ENCODE measurements around the gene TMEM209. TPM values are rescaled to one million over a fixed set of nuclear protein-coding genes. Genes with fewer than 3 reads are reported as not detected.
A peak's percentile ranks its signal among the peaks of the same experiment; 100 is the strongest.
"Not testable (repeated sequence)": the region's sequence is repeated elsewhere in the genome, so short reads cannot be mapped to it uniquely, and the experiment has no call there.

Gene TMEM209
- total RNA-seq, 2 experiments from 2014 or later, result 40.2 to 43.4 TPM

DNA sequence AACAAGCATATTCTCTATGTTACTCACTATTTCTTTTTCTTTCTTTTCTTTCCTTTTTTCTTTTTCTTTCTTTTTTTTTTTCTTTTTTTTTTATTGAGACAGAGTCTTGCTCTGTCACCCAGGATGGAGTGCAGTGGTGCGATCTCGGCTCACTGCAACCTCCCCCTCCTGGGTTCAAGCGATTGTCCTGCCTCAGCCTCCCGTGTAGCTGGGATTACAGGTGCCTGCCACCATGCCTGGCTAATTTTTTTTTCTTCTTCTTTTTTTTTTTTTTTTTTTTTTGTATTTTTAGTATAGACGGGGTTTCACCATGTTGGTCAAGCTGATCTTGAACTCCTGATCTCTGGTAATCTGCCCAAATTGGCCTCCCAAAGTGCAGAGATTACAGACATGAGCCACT is 59.1 kb downstream of the TMEM209 start:
- POLR2A ChIA-PET; H3K27ac Mint-ChIP-seq; CTCF ChIA-PET; H3K9me3 Mint-ChIP-seq (ENCODE audit: insufficient read depth); DNase-seq; H3K4me3 Mint-ChIP-seq; H3K36me3 Mint-ChIP-seq (ENCODE audit: low read depth); H3K4me1 Mint-ChIP-seq (ENCODE audit: low read depth); ATAC-seq: not testable (repeated sequence)
- peaks cover 36% of the 10 kb centered on the region for H3K27me3 Mint-ChIP-seq (ENCODE audit: low read depth)

DNA sequence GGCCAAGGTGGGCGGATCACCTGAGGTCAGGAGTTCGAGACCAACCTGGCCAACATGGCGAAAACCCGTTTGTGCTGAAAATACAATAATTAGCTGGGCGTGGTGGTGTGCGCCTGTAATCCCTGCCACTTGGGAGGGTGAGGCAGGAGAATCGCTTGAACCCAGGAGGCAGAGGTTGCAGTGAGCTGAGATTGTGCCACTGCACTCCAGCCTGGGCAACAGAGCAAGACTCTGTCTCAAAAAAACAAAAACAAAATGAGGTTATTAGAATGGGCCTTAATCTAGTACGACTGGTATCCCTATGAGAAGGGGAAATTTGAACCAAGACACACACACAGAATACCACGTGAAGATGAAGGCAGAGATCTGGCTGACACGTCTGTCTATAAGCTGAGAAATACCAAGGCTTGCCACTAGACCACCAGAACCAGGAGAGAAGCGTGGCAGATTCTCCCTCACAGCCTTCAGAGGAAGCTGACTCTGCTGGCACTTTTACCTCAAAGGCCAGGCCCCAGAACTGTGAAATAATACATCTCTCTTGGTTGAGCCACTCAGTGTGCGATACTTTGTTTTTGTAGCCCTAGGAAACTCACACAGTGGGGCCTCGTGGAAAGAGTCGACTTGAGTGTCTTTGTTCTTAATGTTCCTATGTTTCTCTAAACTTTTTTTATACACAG is 59.6 kb downstream of the TMEM209 start:
- H3K27ac Mint-ChIP-seq, result no peak overlapping the region
- H3K27me3 Mint-ChIP-seq (ENCODE audit: low read depth), result peaks cover 35% of the 10 kb centered on the region
- POLR2A ChIA-PET, result no interaction called here
- CTCF ChIA-PET, result no interaction called here
- H3K4me1 Mint-ChIP-seq (ENCODE audit: low read depth), result peaks cover 4% of the 10 kb centered on the region
- H3K4me3 Mint-ChIP-seq, result no peak overlapping the region
- peaks cover 2% of the 10 kb centered on the region for H3K36me3 Mint-ChIP-seq (ENCODE audit: low read depth)
- no peaks in the 10 kb centered on the region for H3K9me3 Mint-ChIP-seq (ENCODE audit: insufficient read depth)
- DNase-seq (peak; percentile 18), ATAC-seq (no peak)

DNA sequence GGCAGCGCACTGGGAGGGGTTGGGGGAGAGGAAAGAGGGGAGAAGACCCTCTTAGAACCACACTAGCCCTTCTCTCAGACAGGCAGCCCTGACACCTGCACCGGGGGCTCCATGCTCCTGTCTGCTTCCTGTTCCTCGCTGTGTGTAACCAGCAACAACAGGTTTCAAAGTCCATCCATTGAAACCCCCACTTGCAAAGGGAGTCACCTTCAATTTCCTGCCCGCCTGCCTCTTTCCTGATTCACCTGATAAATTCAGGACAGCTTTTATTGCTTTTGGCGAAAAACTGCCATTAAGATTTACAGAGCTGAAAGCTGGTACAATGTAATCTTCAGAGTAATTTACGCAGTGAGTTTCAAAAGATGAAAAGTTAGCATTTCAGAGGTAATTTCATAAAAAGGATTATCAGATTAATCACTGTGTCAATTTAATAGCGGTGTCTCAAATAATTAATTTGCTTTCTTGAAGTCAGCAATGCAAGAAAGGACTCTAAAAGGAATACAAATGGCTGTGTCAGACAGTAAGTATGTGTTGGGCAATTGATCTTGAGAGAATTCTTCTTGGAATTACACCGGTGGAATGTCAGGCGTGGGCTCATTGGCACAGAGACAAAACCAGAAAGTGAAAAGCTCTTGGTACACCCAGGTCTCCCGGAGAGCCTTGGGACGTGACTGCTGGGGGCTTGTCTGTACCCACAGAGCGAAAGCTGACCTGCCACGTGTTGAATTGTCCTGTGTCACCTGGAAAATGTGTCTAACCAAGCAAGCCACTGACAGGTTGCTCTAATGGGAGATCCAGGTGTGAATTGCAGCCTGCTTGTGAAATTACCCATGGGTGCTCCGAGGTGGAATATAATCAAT is 60.7 kb downstream of the TMEM209 start:
- no peak overlapping the region for H3K27ac Mint-ChIP-seq
- H3K27me3 Mint-ChIP-seq (ENCODE audit: low read depth), result peaks cover 33% of the 10 kb centered on the region
- CTCF ChIA-PET, result no interaction called here
- DNase-seq (peak; percentile 6), ATAC-seq (no peak)
- no peak overlapping the region for H3K4me3 Mint-ChIP-seq
- POLR2A ChIA-PET, result no interaction called here
- no peaks in the 10 kb centered on the region for H3K9me3 Mint-ChIP-seq (ENCODE audit: insufficient read depth)
- H3K4me1 Mint-ChIP-seq (ENCODE audit: low read depth), result peaks cover 4% of the 10 kb centered on the region
- H3K36me3 Mint-ChIP-seq (ENCODE audit: low read depth), result peaks cover under 1% of the 10 kb centered on the region

DNA sequence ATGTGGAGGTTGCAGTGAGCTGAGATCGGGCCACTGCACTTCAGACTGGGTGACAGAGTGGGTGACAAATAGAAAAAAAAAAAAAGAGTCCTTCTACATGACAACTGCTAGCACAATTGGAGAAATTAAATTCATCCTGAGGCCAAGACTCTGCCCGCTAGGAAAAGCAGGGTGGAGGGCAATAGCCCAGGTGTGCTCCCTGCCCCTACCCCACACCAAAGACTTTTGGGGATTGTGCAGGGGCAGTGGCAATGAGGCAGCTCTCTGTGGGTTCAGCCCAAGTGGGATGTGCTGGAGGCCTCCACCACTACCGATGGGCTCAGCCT is 61.3 kb downstream of the TMEM209 start:
- no peak overlapping the region for H3K4me3 Mint-ChIP-seq
- peak; percentile 15 for DNase-seq
- POLR2A ChIA-PET, result no interaction called here
- H3K36me3 Mint-ChIP-seq (ENCODE audit: low read depth), result peaks cover 7% of the 10 kb centered on the region
- H3K27me3 Mint-ChIP-seq (ENCODE audit: low read depth), result peaks cover 28% of the 10 kb centered on the region
- peaks cover 4% of the 10 kb centered on the region for H3K4me1 Mint-ChIP-seq (ENCODE audit: low read depth)
- ATAC-seq, result no peak
- no peak overlapping the region for H3K27ac Mint-ChIP-seq
- CTCF ChIA-PET, result no interaction called here
- H3K9me3 Mint-ChIP-seq (ENCODE audit: insufficient read depth), result no peaks in the 10 kb centered on the region

DNA sequence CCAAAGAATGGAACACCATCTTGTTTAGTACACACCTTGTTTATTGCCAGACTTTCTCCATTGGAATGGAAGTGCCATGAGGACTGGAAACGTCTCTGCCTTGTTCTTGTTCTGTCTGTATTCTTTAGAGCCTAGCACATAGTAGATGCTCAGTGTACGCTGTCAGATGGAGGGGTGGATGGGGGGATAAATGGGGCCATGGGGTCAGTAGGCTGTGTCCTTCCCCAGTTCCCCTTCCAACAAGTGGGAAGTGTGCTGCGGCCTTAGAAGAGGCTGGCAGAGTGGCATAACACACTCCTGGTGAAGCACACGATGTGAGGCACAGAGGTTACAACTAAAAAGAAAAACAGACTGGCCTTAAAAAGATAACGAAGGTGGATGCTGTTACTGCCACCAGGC is 61.9 kb downstream of the TMEM209 start:
- peaks cover 25% of the 10 kb centered on the region for H3K27me3 Mint-ChIP-seq (ENCODE audit: low read depth)
- no peak overlapping the region for H3K4me3 Mint-ChIP-seq
- no peaks in the 10 kb centered on the region for H3K9me3 Mint-ChIP-seq (ENCODE audit: insufficient read depth)
- H3K4me1 Mint-ChIP-seq (ENCODE audit: low read depth), result peaks cover 4% of the 10 kb centered on the region
- ATAC-seq (no peak), DNase-seq (peak; percentile 9)
- CTCF ChIA-PET, result interaction anchor here (1.3 kb wide), 1 partner anchor 71 kb away, joined by 3 read pairs; no protein-coding TSS in a partner anchor
- POLR2A ChIA-PET, result interaction anchor here (1.0 kb wide), 1 partner anchor 62 kb away, joined by 3 read pairs; the partner anchor contains the start of gene TMEM209
- peaks cover 8% of the 10 kb centered on the region for H3K36me3 Mint-ChIP-seq (ENCODE audit: low read depth)
- no peak overlapping the region for H3K27ac Mint-ChIP-seq

DNA sequence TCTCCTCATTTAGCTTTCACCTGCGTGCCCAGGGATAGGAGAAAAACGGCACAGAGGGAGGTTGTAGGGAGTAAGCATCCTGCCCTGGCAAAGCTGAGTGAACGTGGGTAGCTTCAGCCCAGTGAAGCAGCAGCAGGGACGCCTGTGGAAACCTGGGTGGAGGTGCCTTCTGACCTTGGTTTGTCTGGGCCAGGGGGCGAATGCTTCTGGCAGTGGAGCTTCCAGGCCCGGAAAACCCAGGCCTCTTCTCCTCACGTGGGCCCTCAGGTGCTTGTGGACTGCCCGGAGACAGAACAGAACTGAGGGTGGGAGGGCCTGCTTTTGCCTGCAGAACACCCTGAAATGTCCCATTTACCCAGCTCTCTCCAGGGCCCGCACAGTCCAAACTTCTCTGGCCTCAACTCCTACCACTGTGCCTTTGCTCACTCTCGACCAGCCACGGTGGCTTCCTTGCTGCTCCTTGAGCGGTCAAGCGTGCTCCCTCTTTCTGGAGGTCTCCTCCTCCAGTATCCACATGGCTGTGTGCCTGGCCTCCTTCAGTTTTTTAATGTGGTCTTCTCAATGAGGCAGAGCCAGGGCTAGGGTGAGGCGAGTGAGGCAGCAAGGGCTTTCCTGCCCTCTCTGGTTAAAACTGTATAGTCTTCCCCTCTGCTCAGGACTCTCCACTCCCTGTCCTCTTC is 62.4 kb downstream of the TMEM209 start:
- Mint-ChIP-seq H3K4me3 (no peak overlapping the region), H3K36me3 (ENCODE audit: low read depth) (peaks cover 8% of the 10 kb centered on the region), H3K9me3 (ENCODE audit: insufficient read depth) (no peaks in the 10 kb centered on the region), H3K27me3 (ENCODE audit: low read depth) (peaks cover 21% of the 10 kb centered on the region), H3K4me1 (ENCODE audit: low read depth) (peaks cover 4% of the 10 kb centered on the region), H3K27ac (no peak overlapping the region)
- CTCF ChIA-PET, result interaction anchor here (1.3 kb wide), 1 partner anchor 71 kb away, joined by 3 read pairs; no protein-coding TSS in a partner anchor
- POLR2A ChIA-PET, result interaction anchor here (1.0 kb wide), 1 partner anchor 62 kb away, joined by 3 read pairs; the partner anchor contains the start of gene TMEM209
- ATAC-seq, result peak; percentile 16
- peak; percentile 17 for DNase-seq

DNA sequence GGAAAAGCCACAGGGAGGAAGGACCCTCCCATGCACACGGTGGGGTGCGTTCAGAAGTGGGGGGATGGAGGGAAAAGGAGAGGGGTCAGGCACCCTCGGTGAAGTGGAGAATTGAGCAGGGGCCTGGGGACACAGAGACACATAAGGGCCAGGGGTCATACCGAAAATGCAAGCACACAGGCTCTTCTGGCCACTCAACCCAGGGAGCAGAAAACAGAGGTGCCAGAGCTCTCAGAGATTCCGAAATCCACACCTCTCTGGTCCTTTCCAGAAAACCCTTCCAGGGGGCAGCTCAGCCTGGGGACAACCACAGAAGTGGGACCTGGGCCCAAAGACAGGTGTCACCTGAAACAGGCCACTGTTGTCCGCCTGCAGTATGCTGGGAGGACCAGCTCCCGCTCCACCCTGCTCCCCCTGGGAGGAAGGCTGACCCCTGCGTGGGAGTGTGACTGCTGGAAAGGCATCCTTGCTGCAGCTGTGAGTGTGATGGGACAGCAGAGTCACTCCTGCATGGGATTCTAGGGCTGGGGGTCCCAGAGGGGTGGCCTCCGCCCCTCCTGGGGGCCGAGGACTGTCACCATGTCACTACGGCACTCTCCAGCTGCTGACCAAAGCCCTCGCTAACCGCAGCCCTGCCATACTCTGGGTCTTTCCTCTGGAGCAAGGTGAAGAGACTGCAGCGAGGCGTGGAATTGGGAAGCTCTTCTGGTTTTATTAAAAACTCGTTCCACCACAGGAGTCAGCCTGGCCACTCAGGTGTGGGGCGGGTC is 63.1 kb downstream of the TMEM209 start:
- DNase-seq (no peak), ATAC-seq (no peak)
- Mint-ChIP-seq H3K36me3 (ENCODE audit: low read depth) (peaks cover 8% of the 10 kb centered on the region), H3K4me3 (no peak overlapping the region), H3K4me1 (ENCODE audit: low read depth) (peaks cover 5% of the 10 kb centered on the region), H3K27me3 (ENCODE audit: low read depth) (peaks cover 21% of the 10 kb centered on the region), H3K27ac (no peak overlapping the region), H3K9me3 (ENCODE audit: insufficient read depth) (no peaks in the 10 kb centered on the region)
- ChIA-PET POLR2A (interaction anchor here (1.0 kb wide), 1 partner anchor 63 kb away, joined by 3 read pairs; the partner anchor contains the start of gene TMEM209), CTCF (interaction anchor here (1.3 kb wide), 1 partner anchor 70 kb away, joined by 3 read pairs; no protein-coding TSS in a partner anchor)

DNA sequence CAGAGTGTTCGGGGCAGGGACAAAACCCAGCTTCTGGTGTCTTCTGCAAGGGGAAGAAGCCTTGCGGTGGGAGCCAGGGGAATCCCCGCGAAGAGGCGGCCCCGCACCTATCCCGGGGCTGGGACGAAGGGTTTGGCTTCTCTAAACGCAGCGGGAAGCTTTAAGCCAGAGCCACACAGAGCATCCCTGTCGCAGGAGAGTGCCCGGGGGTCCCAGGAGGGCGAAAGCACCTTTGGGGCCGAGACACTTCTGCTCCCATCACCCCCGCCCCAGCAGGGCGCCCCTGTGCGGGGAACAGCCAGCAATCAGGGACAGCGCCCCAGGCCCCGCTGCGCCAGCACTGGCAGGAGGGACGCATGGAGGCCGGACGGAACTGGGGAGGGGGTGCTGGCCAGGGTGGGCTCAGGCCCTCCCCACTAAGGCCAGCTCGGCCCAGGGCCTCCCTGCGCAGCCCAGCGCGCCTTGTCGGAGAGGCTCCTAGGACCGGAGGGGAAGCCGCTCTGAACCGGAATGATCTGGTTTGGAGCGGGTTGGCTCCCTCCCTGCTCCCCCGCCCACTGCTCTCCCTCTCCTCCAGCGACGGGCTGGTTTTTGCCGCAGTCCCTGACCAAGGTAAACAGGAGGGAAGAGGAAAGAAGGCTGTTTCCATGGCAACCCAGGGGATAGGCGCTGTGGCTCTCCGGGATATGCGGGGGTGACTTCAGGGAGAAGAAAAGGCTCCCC is 63.9 kb downstream of the TMEM209 start:
- POLR2A ChIA-PET, result no interaction called here
- peaks cover 12% of the 10 kb centered on the region for H3K36me3 Mint-ChIP-seq (ENCODE audit: low read depth)
- peak overlapping the region; percentile 28 for H3K4me3 Mint-ChIP-seq
- H3K27ac Mint-ChIP-seq, result no peak overlapping the region
- peaks cover 21% of the 10 kb centered on the region for H3K27me3 Mint-ChIP-seq (ENCODE audit: low read depth)
- CTCF ChIA-PET, result interaction anchor here (1.1 kb wide), 1 partner anchor 81 kb away, joined by 3 read pairs; no protein-coding TSS in a partner anchor
- H3K4me1 Mint-ChIP-seq (ENCODE audit: low read depth), result peaks cover 12% of the 10 kb centered on the region
- ATAC-seq (peak; percentile 54), DNase-seq (peak; percentile 38)
- H3K9me3 Mint-ChIP-seq (ENCODE audit: insufficient read depth), result no peaks in the 10 kb centered on the region

DNA sequence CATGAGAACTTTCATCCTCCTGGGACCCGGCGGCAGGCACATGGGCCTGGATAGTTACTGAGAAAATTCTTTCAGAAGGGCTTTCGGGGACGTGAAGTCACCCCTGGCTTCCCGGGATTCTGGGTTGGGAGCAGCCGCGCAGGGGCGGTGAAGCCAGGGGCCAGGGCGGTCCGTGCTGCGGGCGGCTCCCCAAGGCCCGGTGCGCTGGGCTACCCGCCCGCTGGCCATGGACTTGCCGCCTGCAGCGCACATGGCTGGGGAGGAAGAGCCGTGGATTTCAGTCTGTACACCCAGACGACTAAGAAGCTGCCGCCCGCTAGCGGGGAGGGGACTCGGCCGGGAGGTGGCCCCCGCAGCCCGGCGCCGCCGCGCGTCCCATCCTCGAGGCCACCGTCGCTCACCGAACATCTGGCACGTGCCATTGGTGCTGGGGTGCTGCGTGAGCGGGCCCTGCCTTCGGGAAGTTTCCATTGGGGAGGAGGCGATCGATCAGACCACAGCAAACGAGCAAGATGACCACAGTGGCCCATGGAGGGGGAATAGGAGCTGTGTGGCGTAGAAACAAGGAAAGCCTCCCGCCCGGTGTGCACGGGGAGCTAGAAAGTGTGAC is 64.5 kb downstream of the TMEM209 start:
- CTCF ChIA-PET, result interaction anchor here (1.1 to 2.5 kb wide), 2 partner anchors 69 to 81 kb away, joined by 3 to 6 read pairs; no protein-coding TSS in a partner anchor
- DNase-seq, result no peak

DNA sequence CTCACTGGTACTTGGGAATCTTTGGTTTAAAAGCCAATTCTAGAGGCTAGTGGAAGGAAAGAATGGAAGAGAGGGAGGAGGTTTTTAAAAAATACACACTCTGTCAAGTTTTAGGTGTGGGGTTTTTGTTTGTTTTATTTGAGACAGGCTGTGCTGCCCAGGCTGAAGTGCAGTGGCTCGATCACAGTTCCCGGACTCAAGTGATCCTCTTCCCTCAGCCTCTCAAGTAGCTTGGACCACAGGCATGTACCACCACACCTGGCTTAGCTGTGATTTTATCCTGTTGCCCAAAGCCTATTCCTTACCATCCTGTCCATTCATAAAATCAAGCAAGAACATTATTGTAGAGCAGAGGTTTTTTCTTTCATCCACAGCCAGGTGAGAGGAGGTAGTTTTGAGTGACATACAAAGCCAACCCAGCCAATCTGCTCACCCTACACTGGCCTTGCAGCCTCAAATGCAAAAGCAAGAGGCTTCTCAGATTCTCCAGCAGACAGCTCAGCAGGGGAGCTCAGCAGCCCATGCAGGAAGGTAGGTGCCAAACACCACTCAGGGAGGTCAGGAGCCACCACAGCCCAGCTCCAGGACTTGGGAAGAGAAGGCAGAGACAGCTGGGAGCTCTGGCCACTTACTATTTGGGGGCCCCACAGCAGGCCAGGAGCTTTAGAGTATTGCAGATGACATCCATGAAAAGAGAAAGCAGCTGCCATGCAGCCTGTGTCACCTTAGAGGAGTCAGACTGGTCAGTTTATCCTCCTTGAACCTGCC is 65.8 kb downstream of the TMEM209 start:
- ChIA-PET CTCF (interaction anchor here (2.5 kb wide), 1 partner anchor 68 kb away, joined by 6 read pairs; no protein-coding TSS in a partner anchor), POLR2A (interaction anchor here (1.2 kb wide), 1 partner anchor 66 kb away, joined by 5 read pairs; the partner anchor contains the start of gene TMEM209)
- Mint-ChIP-seq H3K4me1 (ENCODE audit: low read depth) (peaks cover 21% of the 10 kb centered on the region), H3K27ac (no peak overlapping the region), H3K9me3 (ENCODE audit: insufficient read depth) (no peaks in the 10 kb centered on the region), H3K4me3 (no peak overlapping the region), H3K36me3 (ENCODE audit: low read depth) (peaks cover 21% of the 10 kb centered on the region), H3K27me3 (ENCODE audit: low read depth) (peaks cover 11% of the 10 kb centered on the region)
- no peak for ATAC-seq
- DNase-seq, result no peak

More for the DNA sequence above, 64.5 kb downstream of the TMEM209 start:
- POLR2A ChIA-PET, result no interaction called here
- Mint-ChIP-seq H3K4me3 (peak overlapping the region; percentile 28), H3K27ac (no peak overlapping the region), H3K27me3 (ENCODE audit: low read depth) (peaks cover 19% of the 10 kb centered on the region), H3K9me3 (ENCODE audit: insufficient read depth) (no peaks in the 10 kb centered on the region), H3K36me3 (ENCODE audit: low read depth) (peaks cover 17% of the 10 kb centered on the region), H3K4me1 (ENCODE audit: low read depth) (peaks cover 19% of the 10 kb centered on the region)
- no peak for ATAC-seq

All from activated CD8-positive, alpha-beta T cell treated with anti-CD3 and anti-CD28 coated beads, Interleukin-2, amount 10 ng/mL, durations not matched to agents 7 days and 5 days (primary cell).